NCI-H774 (cell line): ENCODE data around the gene LCE1C.

Experiments
- DNase-seq: peaks from one replicate; lab custom pipeline; 2025; lab: John Stamatoyannopoulos, UW

The LCE1C gene

GRCh38 chr1:152759453-152760173 is 46.8 kb downstream of the LCE1C start:
- no peak for DNase-seq

DNA sequence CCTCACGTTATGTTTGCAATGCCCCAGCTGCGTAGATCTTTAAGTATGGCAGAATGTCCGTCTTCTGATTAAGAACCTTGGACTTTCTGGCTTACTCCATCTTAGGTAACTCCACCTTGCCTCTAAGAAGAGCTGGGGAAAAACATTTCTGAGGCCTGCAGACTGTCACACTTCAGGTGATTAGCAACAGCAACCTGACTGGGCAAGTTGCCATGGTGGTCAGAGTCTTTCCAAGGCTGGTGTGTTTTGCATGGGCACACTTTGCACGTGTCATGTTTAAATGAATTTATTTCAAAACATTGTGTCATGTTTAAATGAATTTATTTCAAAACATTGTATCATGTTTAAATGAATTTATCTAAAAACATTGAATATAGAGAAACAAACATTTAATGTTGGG is 47.8 kb downstream of the LCE1C start:
- DNase-seq: no peak

DNA sequence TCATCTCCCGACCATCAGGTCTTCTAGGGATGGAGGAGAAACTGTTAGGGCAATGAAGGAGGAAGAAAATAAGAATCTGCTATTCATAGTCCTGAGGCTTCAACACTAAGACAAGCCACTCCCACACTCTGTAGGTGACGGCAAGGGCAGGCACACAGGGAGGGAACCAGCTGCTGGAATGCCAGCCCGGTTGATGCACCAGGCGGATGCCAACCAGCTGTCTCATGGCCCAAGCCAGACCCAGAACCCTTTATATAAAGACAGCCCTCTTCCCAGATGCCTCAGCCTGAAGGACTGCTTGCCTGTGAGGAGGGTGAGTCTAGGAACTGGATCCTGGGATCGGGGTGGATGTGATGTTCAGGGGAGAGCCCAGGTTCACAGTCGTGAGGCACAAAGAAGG is 48.7 kb downstream of the LCE1C start, which contains the start of gene KPRP:
TSS of gene KPRP (plus strand) at position 279 of the 400 bp plus-strand sequence. CDS start 1,564 bp downstream, outside the sequence.
- DNase-seq: no peak

- no peak for DNase-seq
Measured at GRCh38 chr1:152756872-152757271, 49.6 kb downstream of the LCE1C start.
